Measurements from ENCODE around the gene CARF.
"Not testable (repeated sequence)": the region's sequence is repeated elsewhere in the genome, so short reads cannot be mapped to it uniquely, and the experiment has no call there.

CARF gene

DNA sequence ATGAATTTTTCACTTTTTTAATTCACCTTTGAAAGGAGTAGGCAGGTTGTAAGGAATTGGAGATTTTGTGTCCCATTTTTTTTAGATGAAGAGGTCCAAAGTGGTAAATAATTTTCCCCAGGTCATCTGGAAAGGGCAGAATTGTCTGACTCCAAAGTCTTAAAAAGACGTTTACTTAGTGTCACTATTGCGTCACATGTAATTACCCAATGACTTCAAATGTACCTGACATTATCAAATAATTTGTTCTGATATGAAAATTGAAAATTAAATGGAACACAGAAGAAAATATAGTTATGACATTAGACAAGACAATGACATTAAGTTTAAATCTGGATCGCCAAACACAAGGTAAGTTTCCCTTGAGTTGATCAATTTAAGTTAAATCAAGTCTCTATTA is 78.4 kb downstream of the CARF start:
- TF ChIP-seq, protein P1, sequence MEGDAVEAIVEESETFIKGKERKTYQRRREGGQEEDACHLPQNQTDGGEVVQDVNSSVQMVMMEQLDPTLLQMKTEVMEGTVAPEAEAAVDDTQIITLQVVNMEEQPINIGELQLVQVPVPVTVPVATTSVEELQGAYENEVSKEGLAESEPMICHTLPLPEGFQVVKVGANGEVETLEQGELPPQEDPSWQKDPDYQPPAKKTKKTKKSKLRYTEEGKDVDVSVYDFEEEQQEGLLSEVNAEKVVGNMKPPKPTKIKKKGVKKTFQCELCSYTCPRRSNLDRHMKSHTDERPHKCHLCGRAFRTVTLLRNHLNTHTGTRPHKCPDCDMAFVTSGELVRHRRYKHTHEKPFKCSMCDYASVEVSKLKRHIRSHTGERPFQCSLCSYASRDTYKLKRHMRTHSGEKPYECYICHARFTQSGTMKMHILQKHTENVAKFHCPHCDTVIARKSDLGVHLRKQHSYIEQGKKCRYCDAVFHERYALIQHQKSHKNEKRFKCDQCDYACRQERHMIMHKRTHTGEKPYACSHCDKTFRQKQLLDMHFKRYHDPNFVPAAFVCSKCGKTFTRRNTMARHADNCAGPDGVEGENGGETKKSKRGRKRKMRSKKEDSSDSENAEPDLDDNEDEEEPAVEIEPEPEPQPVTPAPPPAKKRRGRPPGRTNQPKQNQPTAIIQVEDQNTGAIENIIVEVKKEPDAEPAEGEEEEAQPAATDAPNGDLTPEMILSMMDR (IDR thresholded peaks at IDR 0.05; ENCODE audit: control insufficient read depth, insufficient read depth, low read depth, low read length, missing control alignments), result no peak
- no peak overlapping the region for H3K4me3 ChIP-seq (ENCODE audit: control insufficient read depth, low read depth, low read length)
- no peak for DNase-seq (ENCODE audit: low read depth)

DNA sequence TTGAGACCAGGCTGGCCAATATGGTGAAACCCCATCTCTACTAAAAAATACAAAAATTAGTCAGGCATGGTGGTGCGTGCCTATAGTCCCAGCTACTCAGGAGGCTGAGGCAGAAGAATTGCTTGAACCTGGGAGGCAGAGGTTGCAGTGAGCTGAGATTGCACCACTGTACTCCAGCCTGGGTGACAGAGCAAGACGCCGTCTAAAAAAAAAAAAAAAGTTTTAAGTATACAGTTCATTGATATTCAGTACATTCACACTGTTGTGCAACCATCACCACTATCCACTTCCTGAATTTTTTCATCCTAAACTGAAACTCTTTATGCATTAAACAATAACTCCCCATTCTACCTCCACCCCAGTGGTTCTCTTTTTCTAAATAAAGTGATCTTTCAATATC is 85.0 kb downstream of the CARF start:
- not testable (repeated sequence) for H3K4me3 ChIP-seq (ENCODE audit: control insufficient read depth, low read depth, low read length); DNase-seq (ENCODE audit: low read depth)

DNA sequence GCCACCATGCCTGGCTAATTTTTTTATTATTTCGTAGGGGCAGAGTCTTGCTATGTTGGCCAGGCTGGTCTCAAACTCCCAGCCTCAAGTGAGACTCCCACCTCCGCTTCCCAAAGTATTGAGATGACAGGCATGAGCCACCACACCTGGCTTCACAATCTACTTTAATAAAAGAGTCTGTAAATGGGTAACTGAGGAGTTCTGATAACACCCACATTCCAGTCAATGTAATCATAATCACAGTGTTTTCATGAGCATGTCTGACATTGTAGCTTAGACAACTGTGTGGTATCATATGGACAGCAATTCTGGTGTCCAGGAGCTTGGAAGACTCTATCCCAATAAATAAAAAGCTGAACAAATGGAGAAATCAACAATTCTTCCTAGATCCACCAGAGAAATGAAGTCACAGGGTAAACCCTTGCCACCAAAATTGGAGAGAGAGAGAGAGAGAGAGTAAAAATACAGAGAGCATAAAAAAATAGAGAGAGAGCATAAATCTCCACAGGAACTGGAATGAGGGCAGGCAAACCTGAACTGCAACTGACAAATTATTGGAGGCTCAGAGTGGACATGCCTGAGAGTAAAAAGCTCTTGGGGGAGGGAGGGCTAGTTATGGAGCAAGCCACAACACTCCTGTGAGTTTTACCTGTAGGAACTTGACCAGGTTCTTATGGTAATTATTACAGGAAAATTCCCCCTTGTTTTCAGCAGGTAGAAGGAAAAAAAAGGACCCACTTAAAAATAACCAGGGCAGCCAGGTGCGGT is 90.2 kb downstream of the CARF start:
- H3K4me3 ChIP-seq (ENCODE audit: control insufficient read depth, low read depth, low read length), result no peak overlapping the region
- DNase-seq (ENCODE audit: low read depth), result no peak
- TF ChIP-seq, protein P1 (IDR thresholded peaks at IDR 0.05; ENCODE audit: control insufficient read depth, insufficient read depth, low read depth, low read length, missing control alignments), result no peak

DNA sequence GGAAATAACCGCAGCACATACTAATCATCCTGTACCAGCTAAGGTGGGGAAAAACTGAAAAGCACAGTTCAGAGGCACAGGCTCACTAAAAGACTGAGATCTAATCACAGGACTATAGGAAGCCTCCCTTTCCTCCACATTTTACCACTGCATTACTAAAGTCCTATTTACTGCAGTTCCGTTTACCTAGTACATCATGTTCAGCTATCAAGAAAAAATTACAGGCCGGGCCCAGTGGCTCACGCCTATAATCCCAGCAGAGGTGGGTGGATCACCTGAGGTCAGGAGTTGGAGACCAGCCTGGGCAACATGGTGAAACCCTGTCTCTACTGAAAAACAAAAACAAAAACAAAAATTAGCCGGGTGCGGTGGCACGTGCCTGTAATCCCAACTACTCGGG is 91.6 kb downstream of the CARF start:
- H3K4me3 ChIP-seq (ENCODE audit: control insufficient read depth, low read depth, low read length), result no peak overlapping the region
- TF ChIP-seq, protein P1 (IDR thresholded peaks at IDR 0.05; ENCODE audit: control insufficient read depth, insufficient read depth, low read depth, low read length, missing control alignments), result no peak
- DNase-seq (ENCODE audit: low read depth), result no peak

DNA sequence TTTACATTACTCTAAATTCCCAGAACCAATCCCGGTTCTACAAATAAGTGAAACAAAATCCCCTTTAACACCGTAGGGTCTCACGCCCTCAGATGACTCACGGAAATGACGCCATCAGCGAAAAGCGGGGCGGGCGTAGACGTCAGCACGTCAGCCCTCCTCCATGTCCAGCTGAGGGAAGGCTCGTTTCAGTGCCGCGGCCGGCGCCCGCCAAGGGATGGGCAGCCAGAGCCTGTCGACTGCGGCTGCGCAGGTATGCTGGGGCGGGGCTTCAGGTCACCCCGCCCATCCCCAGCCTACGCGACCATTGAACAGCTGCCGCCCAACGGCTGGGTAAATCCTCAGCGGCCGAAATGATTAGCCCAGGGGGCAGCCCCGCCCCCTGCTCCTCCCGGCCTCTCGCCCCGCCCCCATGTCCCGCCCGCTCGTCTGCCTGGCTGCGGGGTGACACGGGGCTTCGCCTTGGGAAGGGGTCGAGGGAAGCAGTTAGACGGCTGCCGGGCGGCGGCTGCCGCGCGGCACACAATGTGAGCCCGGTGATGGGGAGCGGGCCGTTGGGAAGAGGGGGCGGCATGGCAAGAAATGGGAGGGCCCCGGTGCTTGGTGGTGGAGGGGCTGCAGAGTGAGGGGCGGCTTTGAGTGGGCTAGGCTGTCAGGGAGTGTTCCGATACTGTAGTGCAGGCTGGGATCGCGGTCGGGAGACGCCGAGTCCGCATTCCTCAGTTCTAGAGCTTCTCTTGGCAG is 102.6 kb downstream of the CARF start, which contains the start of gene NBEAL1:
Gene NBEAL1, plus strand, starts transcription at position 420 of the 744 bp plus-strand sequence. CDS start 1,510 bp downstream, outside the sequence.
- peak within 1 kb of the TSS; percentile 99 for H3K4me3 ChIP-seq (ENCODE audit: control insufficient read depth, low read depth, low read length)
- TF ChIP-seq, protein P1 (IDR thresholded peaks at IDR 0.05; ENCODE audit: control insufficient read depth, insufficient read depth, low read depth, low read length, missing control alignments), result no peak
- DNase-seq (ENCODE audit: low read depth), result peak; percentile 94

DNA sequence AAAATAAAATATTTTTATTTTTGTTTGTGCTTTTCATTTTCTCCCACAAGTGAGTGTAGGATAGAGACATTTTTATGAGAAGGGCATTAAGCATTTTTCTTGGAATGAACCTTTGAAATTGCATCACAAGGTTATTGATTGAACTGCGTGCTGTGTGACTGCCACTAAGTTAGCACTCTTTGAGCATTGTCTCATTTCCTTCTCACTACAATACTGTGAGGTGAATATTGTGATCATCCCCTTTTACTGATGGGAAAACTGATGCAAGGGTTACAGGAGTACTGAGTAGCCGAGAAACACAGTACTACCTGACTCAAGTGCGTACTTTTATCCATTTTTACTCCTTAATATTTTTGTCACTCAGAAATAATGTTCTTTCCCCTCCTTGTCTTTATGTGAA is 104.6 kb downstream of the CARF start:
- TF ChIP-seq, protein P1 (IDR thresholded peaks at IDR 0.05; ENCODE audit: control insufficient read depth, insufficient read depth, low read depth, low read length, missing control alignments), result no peak
- DNase-seq (ENCODE audit: low read depth), result no peak
- H3K4me3 ChIP-seq (ENCODE audit: control insufficient read depth, low read depth, low read length), result peak overlapping the region; percentile 21

DNA sequence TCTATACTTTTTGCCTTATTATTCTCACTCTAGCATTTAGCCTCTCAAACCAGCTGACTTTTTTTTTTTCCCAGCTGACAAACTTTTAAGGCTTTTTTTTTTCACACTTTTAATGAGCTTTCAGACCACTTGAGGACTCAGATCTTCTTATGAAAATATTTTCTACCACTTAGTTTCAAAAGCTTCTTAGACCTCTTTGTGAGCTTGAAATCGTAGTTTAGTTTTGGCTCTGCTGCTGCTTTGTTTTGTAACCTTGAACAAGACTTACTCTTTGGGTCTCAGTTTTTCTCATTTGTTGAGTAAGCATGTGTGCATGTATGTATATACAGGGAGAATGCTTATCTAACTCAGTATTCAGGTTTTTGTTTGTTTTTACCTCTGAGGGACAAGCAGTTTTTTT is 106.1 kb downstream of the CARF start:
- TF ChIP-seq, protein P1 (IDR thresholded peaks at IDR 0.05; ENCODE audit: control insufficient read depth, insufficient read depth, low read depth, low read length, missing control alignments), result no peak
- H3K4me3 ChIP-seq (ENCODE audit: control insufficient read depth, low read depth, low read length), result 0 out of 2 replicates have a peak overlapping the region, but pooled peaks have one; percentile 8
- DNase-seq (ENCODE audit: low read depth), result no peak

Measured in AG09309 (cell line).